ENCODE measurements around the gene WBP11. TPM values are rescaled to one million over a fixed set of nuclear protein-coding genes. Genes with fewer than 3 reads are reported as not detected.

WBP11 gene
- 4.5 and 6.7 TPM in 2 replicates for total RNA-seq

DNA sequence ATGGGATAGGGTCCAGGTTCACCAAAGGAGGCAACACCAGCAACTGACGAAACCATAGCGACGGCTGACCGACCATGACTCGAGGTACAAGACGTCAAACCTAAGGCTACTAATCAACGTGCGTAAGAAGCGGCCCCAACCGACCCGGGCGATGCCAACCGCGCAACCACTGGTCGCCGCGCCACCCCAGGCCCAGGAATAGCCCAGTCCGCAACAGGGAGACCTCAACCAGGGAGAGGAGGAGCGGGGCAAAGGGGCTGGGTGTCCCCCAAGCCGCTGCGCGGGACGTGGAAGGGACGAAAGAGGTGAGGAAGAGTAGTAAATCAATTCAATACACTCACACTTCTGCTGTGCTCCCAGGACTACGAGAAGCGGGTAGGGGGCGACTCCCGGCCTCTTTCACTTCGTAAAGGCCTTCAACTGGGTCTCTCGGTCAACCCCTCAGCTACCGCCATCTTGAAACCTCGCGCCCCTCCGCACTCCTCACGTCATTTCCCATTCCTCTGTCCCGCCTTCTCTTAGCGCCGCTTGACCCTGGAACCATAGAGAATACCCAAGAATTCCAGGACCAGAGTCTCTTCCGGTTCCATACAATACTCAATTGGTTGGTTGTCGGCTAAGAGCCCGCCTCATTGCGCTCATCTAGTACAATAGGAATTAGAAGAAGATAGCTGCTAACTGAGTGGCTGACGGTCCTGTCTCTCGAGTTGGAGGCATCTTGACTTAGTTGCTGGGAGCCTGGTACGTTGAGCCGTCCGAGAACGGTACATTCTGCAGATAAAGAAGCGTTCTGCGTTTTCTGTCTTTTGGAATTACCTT, at the start of gene WBP11, which contains the start of gene C12orf60:
Gene WBP11, minus strand, starts transcription at position 468 of the 819 bp plus-strand sequence. CDS start 2,095 bp downstream, outside the sequence.
Gene C12orf60, plus strand, starts transcription at position 660 of the 819 bp plus-strand sequence. CDS start 19,266 bp downstream, outside the sequence.

DNA sequence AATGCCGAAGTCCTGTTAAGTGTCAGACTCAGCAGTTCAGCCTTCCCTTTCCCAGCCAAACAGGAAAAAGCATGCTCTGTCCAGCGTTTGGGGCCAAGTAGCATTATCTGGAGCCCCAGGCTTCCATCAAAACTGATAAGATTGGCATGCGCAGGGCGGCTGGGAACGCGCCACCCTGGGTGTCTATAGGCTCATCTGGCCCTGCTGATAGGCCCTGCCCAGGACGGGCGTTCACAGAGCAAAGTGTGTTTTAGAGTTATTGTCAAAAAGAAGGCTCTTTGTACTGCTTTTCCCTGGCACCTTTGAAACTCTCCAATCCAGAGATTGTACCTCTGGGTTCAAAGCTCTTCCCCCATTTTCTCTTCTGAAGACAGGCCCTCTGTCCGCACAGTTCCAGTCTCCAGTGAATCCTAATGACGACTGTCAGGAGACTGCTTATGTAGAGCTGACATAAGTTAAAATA, 40.2 kb upstream of the WBP11 start, which contains the start of gene ART4:
Gene ART4, minus strand, starts transcription at position 102 of the 463 bp plus-strand sequence. CDS start 413 bp downstream, outside the sequence.

DNA sequence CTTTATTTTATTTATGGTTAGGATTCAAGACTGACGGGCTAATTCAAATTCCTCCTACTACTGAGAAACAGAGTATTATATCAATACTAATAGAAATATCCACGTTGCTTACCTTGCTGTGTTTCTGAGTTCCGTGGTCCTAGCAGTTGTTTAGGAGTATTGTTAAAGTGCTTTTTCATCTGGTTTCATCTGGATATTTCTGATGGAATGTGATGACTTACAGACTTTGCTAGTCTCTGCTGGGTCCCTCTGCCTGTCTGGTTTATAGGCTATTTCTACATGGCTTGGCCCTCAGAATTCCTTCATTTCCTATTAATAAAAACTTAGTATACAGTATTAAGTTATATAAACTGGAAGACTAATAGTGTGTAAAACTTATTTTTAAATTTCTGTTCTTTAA, 10.7 kb upstream of the WBP11 start, which contains the start of gene SMCO3:
Gene SMCO3, minus strand, starts transcription at position 169 of the 400 bp plus-strand sequence. CDS start 7,502 bp downstream, outside the sequence.

Other genes with a start within 250 kb of the WBP11 start
- gene PLBD1, start 235.6 kb downstream of the WBP11 start, total RNA-seq = under 0.01 TPM in 1 of 2 replicates, not detected in the other
- gene GUCY2C, start 106.9 kb downstream of the WBP11 start, total RNA-seq = not detected in 2 replicates
- gene C12orf60, start 192 bp upstream of the WBP11 start, total RNA-seq = 0.91 and 0.97 TPM in 2 replicates
- 0.32 and 0.46 TPM in 2 replicates for gene SMCO3, start 10.7 kb upstream of the WBP11 start, total RNA-seq
- 16.9 and 29.5 TPM in 2 replicates for gene ART4, start 40.0 kb upstream of the WBP11 start, total RNA-seq
- gene MGP, start 82.4 kb upstream of the WBP11 start, total RNA-seq = 42.1 and 237 TPM in 2 replicates
- gene ERP27, start 135.1 kb upstream of the WBP11 start, total RNA-seq = 0.15 and 0.32 TPM in 2 replicates
- 199 and 403 TPM in 2 replicates for gene ARHGDIB, start 158.1 kb upstream of the WBP11 start, total RNA-seq
- not detected in 2 replicates for gene PDE6H, start 169.6 kb upstream of the WBP11 start, total RNA-seq